GM19463 (cell line): ENCODE measurements around the gene SERPINA9.
"Not testable (repeated sequence)": the region's sequence is repeated elsewhere in the genome, so short reads cannot be mapped to it uniquely, and the experiment has no call there.

ENCODE experiments used
- ATAC-seq: cut with Tn5 transposase; IDR thresholded peaks from one replicate; pipeline ENCODE4 v1.9.1; 2021; ENCODE audit warnings: mild to moderate bottlenecking, moderate library complexity; ENCODE audit not compliant: unreplicated experiment

SERPINA9 gene

GRCh38 chr14:94476023-94476422 lies at the start of gene SERPINA9:
TSS of gene SERPINA9 (minus strand) at chr14:94476197. CDS start at chr14:94469840, 6,357 bp downstream.
- no peak for ATAC-seq

GRCh38 chr14:94524093-94524492 lies 48.1 kb upstream of the SERPINA9 start:
- ATAC-seq, result no peak

- no peak for ATAC-seq
These were observed 47.3 kb upstream of the SERPINA9 start for GRCh38 chr14:94523265-94523664.

GRCh38 chr14:94522115-94522724 lies 46.2 kb upstream of the SERPINA9 start:
- ATAC-seq, result no peak

GRCh38 chr14:94521375-94522114 lies 45.5 kb upstream of the SERPINA9 start:
- ATAC-seq, result no peak

GRCh38 chr14:94517641-94518257 lies 41.8 kb upstream of the SERPINA9 start:
- ATAC-seq, result no peak

GRCh38 chr14:94517248-94517640 lies 41.2 kb upstream of the SERPINA9 start:
- ATAC-seq, result no peak

- no peak for ATAC-seq
These were observed 39.9 kb upstream of the SERPINA9 start for GRCh38 chr14:94515856-94516255.

GRCh38 chr14:94515426-94515825 lies 39.4 kb upstream of the SERPINA9 start:
- ATAC-seq, result no peak

- no peak for ATAC-seq
These were observed 38.4 kb upstream of the SERPINA9 start for GRCh38 chr14:94514351-94514750.

GRCh38 chr14:94510481-94510880 lies 34.5 kb upstream of the SERPINA9 start:
- not testable (repeated sequence) for ATAC-seq

GRCh38 chr14:94509356-94509755 lies 33.4 kb upstream of the SERPINA9 start, which contains the start of gene SERPINA12:
TSS of gene SERPINA12 (minus strand) at chr14:94509469. CDS start at chr14:94498397, 11,072 bp downstream.
- no peak for ATAC-seq

- no peak for ATAC-seq
These were observed 29.6 kb upstream of the SERPINA9 start for GRCh38 chr14:94505641-94506040.

GRCh38 chr14:94505206-94505605 lies 29.2 kb upstream of the SERPINA9 start:
- ATAC-seq, result no peak

GRCh38 chr14:94501588-94502516 lies 25.9 kb upstream of the SERPINA9 start:
- ATAC-seq, result no peak

GRCh38 chr14:94500264-94500663 lies 24.3 kb upstream of the SERPINA9 start:
- ATAC-seq, result no peak

- no peak for ATAC-seq
These were observed 23.7 kb upstream of the SERPINA9 start for GRCh38 chr14:94499673-94500072.

- ATAC-seq, result no peak
These were observed 22.2 kb upstream of the SERPINA9 start for GRCh38 chr14:94498215-94498614.

- ATAC-seq, result no peak
These were observed 18.1 kb upstream of the SERPINA9 start for GRCh38 chr14:94494085-94494484.

GRCh38 chr14:94491511-94491910 lies 15.5 kb upstream of the SERPINA9 start:
- ATAC-seq, result no peak

GRCh38 chr14:94489336-94489735 lies 13.3 kb upstream of the SERPINA9 start:
- ATAC-seq, result no peak
